GM12801 (cell line): Measurements from ENCODE around the gene PRKCZ.

ENCODE experiments used
- CTCF ChIP-seq: IDR thresholded peaks from one replicate; pipeline ENCODE4 v1.5.1; 2011; ENCODE audit warnings: control low read depth; ENCODE audit not compliant: insufficient read length; ENCODE audit errors: extremely low read depth

Gene PRKCZ

GRCh38 chr1:2194319-2194897, 144.2 kb downstream of the PRKCZ start, which contains the start of gene FAAP20:
Gene FAAP20, minus strand, starts transcription at chr1:2194772. Its CDS starts 23 bp downstream, at chr1:2194749.
- no peak for TF ChIP-seq CTCF

DNA sequence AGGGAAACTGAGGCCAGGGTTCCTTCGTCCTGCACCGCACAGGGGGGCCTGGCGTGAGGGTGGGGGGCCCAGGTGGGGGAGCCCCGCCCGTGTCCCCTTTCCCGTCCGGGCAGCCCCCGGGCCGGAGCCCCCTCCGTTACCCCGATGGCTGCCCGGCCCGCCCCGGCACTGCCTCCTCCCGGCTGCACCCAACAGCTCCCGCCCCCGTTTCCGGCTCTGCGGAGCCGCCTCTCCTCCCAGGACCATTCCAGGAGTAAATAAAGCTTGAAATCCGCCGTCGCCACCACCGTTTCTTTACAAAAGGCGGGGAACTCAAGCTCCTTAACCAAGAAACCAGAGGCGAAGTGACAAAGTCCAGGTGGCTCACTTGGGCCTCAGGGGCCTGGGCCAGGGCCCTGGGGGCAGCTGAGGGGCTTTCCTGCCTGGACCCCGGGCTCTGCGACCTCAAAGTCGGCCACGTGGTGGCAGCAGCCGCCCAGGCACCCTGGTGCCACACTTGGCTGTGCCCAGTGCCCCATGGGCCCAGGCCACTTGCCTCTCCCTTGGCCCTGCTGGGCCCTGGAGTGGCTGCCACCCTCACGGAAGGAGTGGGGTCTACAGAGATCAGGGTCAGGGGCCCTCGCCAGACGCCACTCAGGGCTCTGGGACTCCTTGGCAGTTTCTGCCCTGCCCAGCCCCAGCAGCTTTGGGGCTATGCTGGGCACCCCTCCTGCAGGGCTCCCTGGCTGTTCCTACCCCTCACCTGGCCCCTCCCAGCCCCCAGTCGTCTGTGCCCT, 144.9 kb downstream of the PRKCZ start:
- TF ChIP-seq CTCF = no peak

- TF ChIP-seq CTCF = no peak
Measured at GRCh38 chr1:2195785-2196184, 145.6 kb downstream of the PRKCZ start.

- no peak for TF ChIP-seq CTCF
Measured at GRCh38 chr1:2196901-2197638, 146.9 kb downstream of the PRKCZ start.

DNA sequence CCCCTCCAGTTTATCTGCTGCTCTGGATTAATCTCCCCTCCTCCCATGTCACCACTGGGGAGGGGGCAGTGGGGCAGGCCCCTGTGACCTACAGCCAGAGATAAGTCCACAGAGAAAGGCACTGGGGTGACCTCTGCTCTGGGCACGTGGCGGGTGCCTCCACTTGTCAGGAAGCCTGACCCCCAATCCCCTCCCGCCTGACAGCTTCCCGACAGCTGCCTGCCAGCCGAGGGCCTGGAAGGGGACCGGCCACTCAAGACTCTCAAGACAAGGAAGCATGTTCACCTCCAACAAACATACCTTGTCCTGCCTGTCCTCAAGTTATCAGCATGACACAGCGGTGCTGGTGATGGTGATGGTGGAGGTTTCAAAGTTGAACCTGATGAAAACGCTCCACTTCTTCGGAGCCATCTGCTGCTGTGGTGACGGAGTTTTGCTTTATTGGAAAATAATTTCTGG, 147.5 kb downstream of the PRKCZ start:
- no peak for TF ChIP-seq CTCF

DNA sequence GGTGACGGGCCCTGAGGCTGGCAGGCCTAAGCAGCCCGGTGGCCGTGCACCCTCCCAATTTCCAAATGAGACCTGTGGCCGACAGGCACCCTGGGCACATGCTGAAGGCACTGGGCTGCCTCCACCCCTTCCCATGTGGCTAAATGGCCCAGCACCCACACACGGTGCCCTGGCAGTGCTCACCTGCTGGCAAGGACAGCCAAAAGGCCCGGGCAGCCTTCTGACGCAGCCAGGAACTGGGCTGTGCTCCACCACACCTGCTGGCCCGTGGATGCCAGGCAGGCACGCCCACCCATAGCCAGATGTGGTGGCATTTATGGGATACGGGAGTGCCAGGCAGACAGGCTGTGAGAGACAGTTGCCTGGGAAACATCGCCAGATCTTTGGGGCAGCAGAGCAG, 148.4 kb downstream of the PRKCZ start:
- no peak for TF ChIP-seq CTCF
